Measurements from ENCODE around the gene AFAP1.

Gene AFAP1

DNA sequence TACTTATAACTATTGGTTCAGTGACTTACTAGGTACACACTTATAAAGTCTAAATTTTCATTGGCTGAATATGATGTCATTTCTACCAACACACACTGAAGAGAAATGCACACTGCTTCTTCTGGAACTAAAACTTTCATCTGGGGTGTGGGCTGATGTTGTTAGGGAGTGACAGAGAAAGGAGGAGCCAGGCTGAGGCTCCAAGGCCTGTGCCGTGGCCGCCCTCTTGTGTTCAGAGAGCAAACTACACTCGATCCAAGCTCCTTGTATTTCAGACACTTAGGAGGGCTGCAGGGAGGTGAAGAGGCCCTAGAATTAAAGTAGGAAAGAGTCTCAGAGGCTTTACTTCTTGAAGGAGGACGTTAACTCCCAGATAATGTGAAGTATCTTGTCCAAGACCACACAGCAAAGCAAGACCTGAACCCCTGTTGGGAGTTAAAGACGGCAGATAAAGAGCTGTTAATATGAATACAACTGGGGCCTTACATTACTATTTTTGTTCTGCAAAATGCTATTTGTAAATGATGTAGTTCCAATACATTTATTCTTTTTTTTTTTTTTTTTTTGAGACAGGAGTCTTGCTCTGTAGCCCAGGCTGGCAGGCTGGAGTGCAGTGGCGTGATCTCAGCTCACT is 137.5 kb downstream of the AFAP1 start:
- peak; percentile 76 for DNase-seq (ENCODE audit: low spot score)

DNA sequence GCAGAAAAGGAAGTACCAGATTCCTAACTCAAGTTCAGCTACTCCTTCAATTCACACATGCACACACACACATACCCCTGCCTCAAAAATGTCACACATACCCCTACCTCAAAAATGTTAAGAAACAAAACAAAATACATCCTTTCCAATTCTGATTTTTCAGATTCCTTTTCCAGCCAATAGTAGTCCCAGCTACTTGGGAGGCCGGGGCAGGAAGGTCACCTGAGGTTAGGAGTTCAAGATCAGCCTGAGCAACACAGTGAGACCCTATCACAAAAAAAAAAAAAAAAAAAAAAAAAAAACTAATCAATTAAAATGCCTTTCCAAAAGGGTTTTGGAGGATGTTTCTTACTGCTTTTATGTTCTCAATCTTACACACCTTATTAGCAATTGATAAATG is 138.0 kb downstream of the AFAP1 start:
- DNase-seq (ENCODE audit: low spot score): no peak

GRCh38 chr4:7801001-7801400 is 138.7 kb downstream of the AFAP1 start:
- no peak for DNase-seq (ENCODE audit: low spot score)

GRCh38 chr4:7800410-7800809 is 139.3 kb downstream of the AFAP1 start:
- DNase-seq (ENCODE audit: low spot score): no peak

DNA sequence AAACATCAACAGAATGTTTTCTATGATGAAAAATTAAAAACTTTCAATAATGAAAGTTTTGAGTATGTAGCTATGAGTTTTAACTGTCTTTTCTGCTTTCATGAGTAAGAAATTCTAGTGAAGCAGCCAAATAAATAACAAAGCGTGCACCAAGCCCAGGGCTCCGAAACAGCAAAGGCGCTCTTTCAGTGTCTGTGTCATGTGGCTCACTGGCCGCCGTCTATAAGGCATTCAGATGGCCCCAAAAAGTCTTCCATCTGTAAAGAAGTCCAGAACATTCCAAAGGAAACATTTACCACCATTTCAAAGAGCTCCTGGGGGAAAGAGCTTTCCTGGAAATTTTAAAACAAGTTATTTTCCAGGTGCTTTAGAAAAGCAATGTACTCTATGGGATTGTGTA is 139.9 kb downstream of the AFAP1 start:
- no peak for DNase-seq (ENCODE audit: low spot score)

GRCh38 chr4:7799306-7799705 is 140.4 kb downstream of the AFAP1 start:
- DNase-seq (ENCODE audit: low spot score): no peak

DNA sequence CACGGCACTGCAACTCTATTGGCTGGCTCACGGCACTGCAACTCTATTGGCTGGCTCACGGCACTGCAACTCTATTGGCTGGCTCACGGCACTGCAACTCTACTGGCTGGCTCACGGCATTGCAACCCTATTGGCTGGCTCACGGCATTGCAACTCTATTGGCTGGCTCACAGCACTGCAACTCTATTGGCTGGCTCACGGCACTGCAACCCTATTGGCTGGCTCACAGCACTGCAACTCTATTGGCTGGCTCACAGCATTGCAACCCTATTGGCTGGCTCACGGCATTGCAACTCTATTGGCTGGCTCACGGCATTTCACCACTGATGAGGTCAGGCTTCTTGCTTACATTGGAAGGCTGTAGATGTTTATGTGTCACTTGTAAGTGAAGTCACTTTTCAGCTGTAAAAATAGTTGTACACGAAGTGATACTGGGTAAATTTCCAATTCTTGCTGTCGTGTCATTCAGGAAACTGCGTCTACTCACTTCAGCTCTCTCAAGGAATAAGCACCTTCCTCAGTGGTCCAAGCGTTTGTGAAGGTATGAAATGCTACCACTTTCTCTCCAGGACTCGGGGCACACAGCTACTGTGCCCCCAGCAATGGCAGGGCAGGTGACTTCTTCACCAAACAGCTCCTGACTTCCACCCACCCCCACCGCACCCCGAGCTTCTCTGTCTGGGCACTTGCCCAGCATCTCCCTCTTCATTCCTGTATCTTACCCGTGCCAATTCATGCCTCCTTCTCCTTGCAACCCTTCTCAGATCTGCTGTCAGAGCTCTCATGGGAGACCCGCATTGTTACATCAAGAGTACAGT is 141.3 kb downstream of the AFAP1 start:
- DNase-seq (ENCODE audit: low spot score): no peak

- DNase-seq (ENCODE audit: low spot score): no peak
These were observed 142.3 kb downstream of the AFAP1 start for GRCh38 chr4:7797330-7797729.

DNA sequence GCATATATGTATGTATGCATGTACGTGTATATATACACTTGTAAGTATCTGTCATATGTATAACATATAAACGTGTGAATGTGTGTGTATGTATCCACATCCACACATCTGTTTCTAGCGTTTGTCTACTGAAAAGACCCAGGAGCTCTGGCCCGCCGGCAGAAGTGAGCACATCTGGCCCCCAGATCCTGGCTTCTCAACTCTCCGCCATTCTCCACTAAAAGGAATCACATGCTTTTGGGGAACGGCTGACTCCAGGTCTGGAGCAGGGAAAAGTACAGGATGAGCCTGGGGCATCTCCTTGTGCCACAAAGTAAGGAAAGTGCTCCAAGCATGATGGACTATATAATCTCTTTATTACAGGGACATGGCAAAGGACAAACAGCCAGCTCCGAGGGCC is 143.7 kb downstream of the AFAP1 start:
- no peak for DNase-seq (ENCODE audit: low spot score)

DNA sequence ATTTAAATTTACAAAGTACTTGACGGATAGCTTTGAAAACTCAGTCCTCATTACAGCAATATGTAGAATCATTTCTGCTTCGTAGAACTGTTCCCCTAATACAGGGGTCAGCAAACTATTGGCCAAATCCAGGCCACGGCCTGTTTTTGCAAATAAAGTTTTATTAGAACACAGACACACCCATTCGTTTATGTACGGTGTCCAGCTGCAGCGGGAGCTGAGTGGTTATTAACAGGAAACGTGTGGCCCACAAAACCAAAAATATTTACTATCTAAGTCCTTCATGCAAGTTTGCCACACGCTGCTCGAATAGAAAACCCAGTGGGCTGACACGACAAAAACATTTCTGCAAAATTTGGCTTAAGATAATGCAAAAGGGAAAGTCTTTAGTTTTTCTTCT is 146.5 kb downstream of the AFAP1 start:
- no peak for DNase-seq (ENCODE audit: low spot score)

GRCh38 chr4:7792616-7793015 is 147.0 kb downstream of the AFAP1 start:
- no peak for DNase-seq (ENCODE audit: low spot score)

GRCh38 chr4:7790999-7791398 is 148.7 kb downstream of the AFAP1 start:
- DNase-seq (ENCODE audit: low spot score): no peak

- no peak for DNase-seq (ENCODE audit: low spot score)
These were observed 149.6 kb downstream of the AFAP1 start for GRCh38 chr4:7790023-7790422.

- DNase-seq (ENCODE audit: low spot score): no peak
These were observed 150.8 kb downstream of the AFAP1 start for GRCh38 chr4:7788694-7789425.

GRCh38 chr4:7788193-7788592 is 151.5 kb downstream of the AFAP1 start:
- DNase-seq (ENCODE audit: low spot score): no peak

- no peak for DNase-seq (ENCODE audit: low spot score)
These were observed 151.9 kb downstream of the AFAP1 start for GRCh38 chr4:7787681-7788141.

- DNase-seq (ENCODE audit: low spot score): no peak
These were observed 152.6 kb downstream of the AFAP1 start for GRCh38 chr4:7787067-7787466.

GRCh38 chr4:7786517-7786916 is 153.1 kb downstream of the AFAP1 start:
- no peak for DNase-seq (ENCODE audit: low spot score)

DNA sequence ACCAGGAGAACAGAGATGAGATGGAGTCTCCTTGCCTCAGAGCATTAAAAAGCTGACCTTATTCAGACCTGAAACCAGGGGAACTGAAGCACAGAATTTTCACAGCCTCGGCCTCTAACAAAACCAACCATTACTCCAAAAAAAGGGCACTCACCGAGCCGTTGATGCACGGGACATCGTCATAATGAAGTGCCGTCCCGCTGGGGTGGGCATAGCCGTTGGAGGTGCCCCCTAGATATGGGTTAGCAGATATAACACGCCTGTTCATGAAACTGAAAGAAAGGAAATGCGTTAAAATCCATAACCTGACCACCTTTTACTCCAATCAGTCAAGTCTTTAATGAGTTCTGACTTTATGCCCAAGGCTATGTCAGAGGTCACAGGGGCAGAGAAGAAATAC is 153.6 kb downstream of the AFAP1 start:
- no peak for DNase-seq (ENCODE audit: low spot score)

DNA sequence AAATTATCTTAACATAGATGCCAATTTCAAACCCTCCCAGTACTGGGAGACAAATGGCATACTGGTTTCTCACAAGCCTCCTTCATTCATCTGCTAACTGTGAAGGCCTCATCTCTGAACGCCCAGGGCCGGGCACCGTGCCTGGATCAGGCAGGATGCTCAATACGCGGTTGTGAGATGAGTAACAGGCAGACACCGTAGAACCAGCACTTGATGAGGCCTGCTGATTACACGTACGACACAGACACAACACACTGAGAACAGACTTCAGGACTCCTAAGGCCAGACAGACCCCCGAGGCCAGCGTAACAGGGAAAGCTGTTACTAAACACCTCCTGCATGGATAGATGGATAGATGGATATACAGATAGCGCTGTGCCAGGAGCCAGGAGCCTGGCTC is 154.6 kb downstream of the AFAP1 start:
- DNase-seq (ENCODE audit: low spot score): no peak

DNA sequence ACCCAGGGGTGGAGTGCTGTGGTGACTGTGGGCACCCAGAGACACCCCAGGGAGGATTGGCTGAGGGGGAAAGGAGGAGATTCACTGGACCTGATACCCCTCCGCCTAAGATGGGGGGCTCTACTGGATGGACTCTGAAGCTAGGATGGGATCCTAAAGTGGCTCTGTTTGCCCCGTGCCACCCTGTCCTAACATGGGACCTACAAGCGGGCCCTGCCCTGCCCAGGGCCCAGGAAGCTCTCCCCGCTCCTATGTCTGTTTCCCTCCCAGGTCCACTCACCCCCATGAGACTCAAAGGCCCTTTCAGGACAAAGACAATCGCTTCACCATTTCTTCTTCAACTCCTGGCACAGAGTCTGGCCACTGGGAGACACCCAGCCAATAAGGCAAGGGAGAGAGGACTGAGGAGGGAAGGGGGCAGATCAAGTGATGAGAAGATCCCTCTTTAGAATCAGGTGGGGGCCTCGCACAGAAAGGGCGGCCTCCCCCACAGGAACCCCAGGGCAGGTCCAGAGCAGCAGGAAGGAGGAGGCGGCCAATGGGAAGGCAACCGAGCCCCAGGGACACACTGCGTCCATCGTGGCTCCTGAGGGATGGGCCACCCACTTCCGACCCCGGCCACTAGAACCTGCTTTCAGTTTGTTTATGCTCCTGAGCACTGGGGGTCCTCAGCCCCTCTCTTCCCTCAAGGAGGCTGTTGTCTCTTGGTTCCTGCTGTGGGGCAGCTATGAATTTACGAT is 155.4 kb downstream of the AFAP1 start:
- no peak for DNase-seq (ENCODE audit: low spot score)

- no peak for DNase-seq (ENCODE audit: low spot score)
These were observed 156.1 kb downstream of the AFAP1 start for GRCh38 chr4:7783541-7783940.

Data from hematopoietic multipotent progenitor cell treated with erythropoietin and hydrocortisone succinate and interleukin-3 and kit ligand, for 15 days (in vitro differentiated cells).